Adrenal gland (tissue), 5 donors: ENCODE measurements around the gene CADPS.

Experiments used
- CTCF ChIP-seq, 6 experiments: fragments of 450-650 bp in 4 of 6; fragments of 200-600 bp in 2 of 6; sonication (generic) in 1 of 6; IDR thresholded peaks; 1 replicate in 5 of 6; 2 replicates in 1 of 6; pipeline versions ENCODE4 v1.5.1 to v1.8.0; 2016 to 2021; ENCODE audit warnings: antibody characterized with exemption in 6 of 6, mild to moderate bottlenecking in 2 of 6, moderate library complexity in 1 of 6
- POLR2A ChIP-seq, 2 donors: fragments of 450-650 bp; IDR thresholded peaks; one replicate each; pipeline ENCODE4 v1.6.1; 2017; ENCODE audit warnings: antibody characterized with exemption in 2 of 2, mild to moderate bottlenecking in 2 of 2, moderate library complexity in 1 of 2
- donor health status: DM: no; HTN: no; CAD: no.

GRCh38 chr3:62571916-62572315 lies 303.3 kb downstream of the CADPS start:
- TF ChIP-seq CTCF (IDR thresholded peaks at IDR 0.05) (no peak), POLR2A (IDR thresholded peaks at IDR 0.05) (no peak)
